IPS DF 4.7 (cell line): ENCODE measurements around the gene VAMP1.

ENCODE experiments used
- DNase-seq: peaks from one replicate; pipeline ENCODE4 v3.0.0-alpha.2; 2013; ENCODE audit warnings: low spot score; ENCODE audit errors: extremely low read depth

The VAMP1 gene

DNA sequence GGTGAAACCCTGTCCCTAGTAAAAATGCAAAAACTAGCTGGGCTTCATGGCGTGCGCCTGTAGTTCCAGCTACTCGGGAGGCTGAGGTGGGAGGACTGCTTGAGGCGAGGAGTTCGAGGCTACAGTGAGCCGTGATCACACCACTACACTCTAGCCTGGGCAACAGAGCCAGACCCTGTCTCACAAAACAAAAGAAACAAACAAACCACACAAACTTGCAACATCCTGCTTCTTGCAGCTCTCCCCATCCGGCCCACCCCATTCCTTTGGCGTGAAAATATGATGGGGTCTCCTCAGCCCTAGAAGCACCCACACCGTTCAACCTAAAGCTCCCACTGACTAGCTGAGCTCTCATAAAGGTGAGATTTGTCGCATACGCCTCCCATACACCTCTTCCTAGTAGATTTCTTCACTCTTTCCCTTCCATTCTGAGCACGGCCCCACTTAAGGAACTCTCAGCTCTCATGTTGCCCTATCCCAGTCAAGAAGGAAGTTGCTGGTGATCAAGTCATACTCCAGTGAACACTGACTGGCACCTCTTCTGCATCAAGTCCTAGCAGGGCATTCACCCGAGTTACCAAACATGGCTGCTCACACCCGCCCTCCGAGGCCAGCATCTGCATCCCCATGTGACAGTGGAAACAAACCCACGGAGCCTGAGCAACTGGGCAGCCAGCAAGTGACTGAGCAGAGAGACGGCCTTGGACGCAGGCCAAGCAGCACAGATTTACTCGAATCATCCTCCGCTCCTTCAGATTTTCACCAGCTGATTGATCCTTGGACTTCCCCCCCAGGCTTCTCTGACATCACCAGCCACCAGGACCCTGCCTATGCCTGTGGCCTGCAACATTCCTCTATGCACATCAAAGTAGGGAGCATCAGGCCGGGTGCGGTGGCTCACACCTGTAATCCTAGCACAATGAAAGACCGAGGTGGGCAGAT is 44.6 kb downstream of the VAMP1 start:
- DNase-seq, result no peak

DNA sequence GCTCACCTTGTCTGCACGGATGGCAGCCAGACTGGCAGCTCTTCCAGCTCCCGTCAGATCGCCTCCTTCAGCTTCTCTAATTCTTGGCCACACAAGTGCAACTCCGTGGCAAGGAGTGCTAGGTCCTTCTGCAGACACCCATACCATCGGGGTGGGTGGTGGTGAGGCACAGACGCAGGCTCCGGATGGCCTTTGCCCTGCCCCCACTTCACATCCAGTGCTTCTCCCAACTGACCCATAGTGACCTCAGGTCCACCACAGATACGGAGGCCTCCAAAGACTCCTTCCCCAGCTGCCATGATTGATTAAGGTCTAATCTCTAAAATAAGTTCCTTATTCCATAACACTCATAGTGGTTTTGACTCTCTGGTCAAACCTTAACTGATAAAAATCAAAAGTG is 45.6 kb downstream of the VAMP1 start:
- no peak for DNase-seq

DNA sequence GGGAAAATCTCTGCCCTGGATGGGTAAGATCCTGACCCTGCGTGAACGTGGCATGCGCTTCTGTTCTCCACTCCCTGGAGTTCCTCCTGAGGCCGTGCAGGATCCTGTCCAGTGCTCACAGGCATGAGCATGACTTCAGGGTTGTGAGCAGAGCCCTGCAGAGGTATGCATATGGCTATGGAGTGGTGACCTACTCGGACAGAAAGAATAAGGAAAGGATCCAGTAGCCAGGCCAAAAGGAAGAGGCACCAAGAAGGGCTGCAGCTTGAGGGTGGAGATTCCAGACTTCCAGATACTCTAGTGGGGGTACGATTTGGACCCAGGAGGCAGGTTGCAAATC is 46.5 kb downstream of the VAMP1 start:
- DNase-seq, result no peak

DNA sequence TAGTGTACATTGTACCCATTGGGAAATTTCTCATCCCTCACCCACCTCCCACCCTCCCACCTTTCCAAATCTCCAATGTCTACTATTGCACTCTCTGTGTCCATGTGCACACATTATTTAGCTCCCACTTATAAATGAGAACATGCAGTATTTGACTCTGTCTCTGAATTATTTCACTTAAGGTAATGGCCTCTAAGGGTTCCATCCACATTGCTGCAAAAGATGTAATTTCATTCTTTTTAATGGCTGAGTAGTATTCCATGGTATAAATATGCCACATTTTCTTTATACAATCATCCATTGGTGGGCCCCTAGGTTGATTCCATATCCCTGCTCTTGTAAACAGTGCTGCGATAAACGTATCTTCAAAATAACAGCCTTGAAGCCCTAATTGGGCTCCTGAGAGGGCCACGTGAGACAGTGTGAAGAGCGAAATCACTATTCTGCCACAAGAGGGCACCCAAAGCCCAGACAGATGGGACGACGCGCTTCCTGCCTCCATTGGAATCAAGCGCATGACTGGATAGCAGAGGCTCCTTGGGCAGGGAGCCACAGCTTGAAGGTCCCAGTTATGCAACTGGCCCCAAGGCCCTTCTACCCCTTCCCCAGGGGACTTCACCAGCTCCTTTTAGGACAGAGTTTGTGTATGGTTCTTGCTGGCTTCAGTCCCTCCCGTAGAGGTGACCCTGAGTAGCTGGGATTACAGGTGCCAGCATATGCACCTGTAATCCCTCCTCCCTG is 47.0 kb downstream of the VAMP1 start:
- peak; percentile 83 for DNase-seq

DNA sequence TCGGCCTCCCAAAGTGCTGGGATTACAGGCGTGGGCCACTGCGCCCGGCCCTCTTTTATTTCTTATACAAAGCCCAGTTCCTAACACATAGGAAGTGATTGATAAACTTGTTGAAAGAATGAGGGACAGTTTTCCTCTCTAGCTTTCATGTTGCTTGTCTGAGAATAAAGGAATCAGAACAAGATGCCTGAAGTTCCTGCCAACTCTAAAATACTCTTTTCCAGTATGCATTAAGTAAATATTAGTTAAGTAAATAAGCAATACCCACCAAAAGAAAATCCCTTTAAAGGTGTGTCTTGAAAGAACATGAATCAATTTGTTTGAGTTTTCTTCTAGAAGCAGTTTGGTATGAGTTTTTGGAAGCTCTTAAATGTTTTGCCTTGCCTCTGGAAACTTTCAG is 50.1 kb downstream of the VAMP1 start:
- no peak for DNase-seq

DNA sequence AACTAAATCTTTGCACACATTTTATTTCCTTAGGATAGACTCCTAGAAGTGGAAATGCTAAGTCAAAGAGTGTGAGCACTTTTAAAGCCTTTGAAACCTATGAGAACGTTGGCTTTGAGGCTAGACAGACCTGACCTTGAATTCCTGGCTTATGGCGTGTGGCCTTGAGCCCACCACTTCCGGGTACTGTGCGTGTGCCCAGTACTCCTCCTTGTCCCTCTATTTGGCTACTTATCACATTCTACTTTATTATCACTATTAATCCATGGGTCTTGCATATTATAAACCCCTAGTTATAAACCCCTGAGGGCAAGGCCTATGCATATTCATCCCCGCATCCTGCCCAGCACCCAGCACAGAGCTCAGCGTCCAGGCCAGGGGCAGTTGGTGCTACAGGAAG is 51.7 kb downstream of the VAMP1 start:
- DNase-seq, result no peak

DNA sequence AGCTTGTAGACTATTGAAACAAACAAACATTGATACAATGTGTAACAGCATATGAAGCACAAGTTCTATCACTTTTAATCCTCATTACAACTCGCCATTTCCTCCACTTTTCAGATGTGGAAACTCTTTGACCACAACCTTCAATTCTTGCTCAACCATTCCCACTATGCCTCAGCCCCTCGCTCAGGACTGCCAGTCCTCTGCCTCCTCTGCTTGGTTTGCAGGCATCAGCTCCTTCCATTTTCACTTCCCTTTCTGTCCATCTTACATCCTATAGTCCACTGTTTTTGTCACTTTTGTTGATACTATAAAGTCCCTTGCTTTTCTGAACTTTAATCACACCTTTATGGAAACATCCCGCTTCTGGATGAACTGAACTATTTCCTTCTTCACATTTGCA is 53.9 kb downstream of the VAMP1 start:
- DNase-seq, result no peak
